ENCODE data around the gene LACC1.

LACC1 gene

GRCh38 chr13:43877326-43877725, 2.4 kb upstream of the LACC1 start:
- no peak for TF ChIP-seq ZFX (IDR thresholded peaks at IDR 0.05)
- TF ChIP-seq, protein P1, sequence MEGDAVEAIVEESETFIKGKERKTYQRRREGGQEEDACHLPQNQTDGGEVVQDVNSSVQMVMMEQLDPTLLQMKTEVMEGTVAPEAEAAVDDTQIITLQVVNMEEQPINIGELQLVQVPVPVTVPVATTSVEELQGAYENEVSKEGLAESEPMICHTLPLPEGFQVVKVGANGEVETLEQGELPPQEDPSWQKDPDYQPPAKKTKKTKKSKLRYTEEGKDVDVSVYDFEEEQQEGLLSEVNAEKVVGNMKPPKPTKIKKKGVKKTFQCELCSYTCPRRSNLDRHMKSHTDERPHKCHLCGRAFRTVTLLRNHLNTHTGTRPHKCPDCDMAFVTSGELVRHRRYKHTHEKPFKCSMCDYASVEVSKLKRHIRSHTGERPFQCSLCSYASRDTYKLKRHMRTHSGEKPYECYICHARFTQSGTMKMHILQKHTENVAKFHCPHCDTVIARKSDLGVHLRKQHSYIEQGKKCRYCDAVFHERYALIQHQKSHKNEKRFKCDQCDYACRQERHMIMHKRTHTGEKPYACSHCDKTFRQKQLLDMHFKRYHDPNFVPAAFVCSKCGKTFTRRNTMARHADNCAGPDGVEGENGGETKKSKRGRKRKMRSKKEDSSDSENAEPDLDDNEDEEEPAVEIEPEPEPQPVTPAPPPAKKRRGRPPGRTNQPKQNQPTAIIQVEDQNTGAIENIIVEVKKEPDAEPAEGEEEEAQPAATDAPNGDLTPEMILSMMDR (conservative IDR thresholded peaks at IDR 0.05): no peak
- no peak overlapping the region for H3K27ac ChIP-seq

GRCh38 chr13:43877766-43878165, 1.9 kb upstream of the LACC1 start:
- TF ChIP-seq, protein P1 (conservative IDR thresholded peaks at IDR 0.05): no peak
- TF ChIP-seq ZFX (IDR thresholded peaks at IDR 0.05): no peak
- no peak overlapping the region for H3K27ac ChIP-seq

- H3K27ac ChIP-seq: peak within 1 kb of the TSS; percentile 96
- TF ChIP-seq ZFX (IDR thresholded peaks at IDR 0.05): peak; percentile 82
- TF ChIP-seq, protein P1 (conservative IDR thresholded peaks at IDR 0.05): no peak
Measured at GRCh38 chr13:43878892-43879754, 581 bp upstream of the LACC1 start, which contains the start of gene CCDC122. CCDC122 (minus strand) TSS chr13:43879740; CDS start chr13:43869376, 10,364 bp downstream.

DNA sequence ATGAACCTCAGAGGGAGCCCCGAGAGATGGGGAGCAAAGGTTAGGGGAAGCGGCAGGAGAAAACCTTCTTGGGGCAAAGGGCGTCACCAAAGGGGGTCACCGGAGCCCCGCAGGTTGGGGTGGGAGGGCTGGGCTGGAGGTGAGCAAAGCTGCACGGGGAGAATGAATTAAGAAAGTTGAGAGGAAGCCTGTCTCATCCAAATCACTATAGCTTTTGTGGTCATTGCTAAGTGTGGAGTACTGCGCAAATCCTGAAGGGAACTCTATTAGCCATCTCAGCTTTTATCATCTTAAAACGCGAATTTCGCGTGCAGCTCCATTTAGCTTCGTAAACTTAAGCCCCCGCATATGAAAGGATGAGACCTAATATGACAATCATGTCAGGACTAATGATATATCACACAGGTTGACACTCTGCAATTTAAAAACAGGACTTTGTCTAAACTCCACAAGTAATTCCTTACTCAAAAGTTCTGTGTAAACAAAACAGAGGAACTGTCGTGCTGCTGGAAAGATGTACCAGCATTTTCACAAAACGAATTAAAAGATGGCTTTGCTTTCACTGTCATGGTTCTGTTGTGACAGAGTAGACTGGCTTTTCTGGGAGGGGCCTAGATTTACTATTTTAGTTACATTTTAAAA, 631 bp downstream of the LACC1 start:
- TF ChIP-seq, protein P1 (conservative IDR thresholded peaks at IDR 0.05): no peak
- no peak for TF ChIP-seq ZFX (IDR thresholded peaks at IDR 0.05)
- peak overlapping the region; percentile 96 for H3K27ac ChIP-seq

DNA sequence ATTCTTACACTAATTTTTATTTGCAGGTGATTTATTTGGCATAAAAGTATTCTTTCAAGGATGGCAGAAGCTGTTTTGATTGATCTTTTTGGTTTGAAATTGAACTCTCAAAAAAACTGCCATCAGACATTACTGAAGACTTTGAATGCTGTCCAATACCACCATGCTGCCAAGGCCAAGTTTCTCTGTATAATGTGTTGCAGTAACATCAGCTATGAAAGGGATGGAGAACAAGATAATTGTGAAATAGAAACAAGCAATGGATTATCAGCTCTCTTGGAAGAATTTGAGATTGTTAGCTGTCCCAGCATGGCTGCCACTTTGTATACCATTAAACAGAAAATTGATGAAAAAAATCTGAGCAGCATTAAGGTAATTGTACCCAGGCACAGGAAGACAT, 1.2 kb downstream of the LACC1 start:
- TF ChIP-seq, protein P1 (conservative IDR thresholded peaks at IDR 0.05): no peak
- no peak overlapping the region for H3K27ac ChIP-seq

- no peak overlapping the region for H3K27ac ChIP-seq
Measured at GRCh38 chr13:43881580-43881979, 1.9 kb downstream of the LACC1 start.

More at GRCh38 chr13:43881580-43881979, 1.9 kb downstream of the LACC1 start:
- no peak for TF ChIP-seq ZFX (IDR thresholded peaks at IDR 0.05)
- TF ChIP-seq, protein P1 (conservative IDR thresholded peaks at IDR 0.05): no peak

Data from C4-2B (cell line).